AG04449 (cell line): ENCODE measurements around the gene TAPBP.
A peak's percentile ranks its signal among the peaks of the same experiment; 100 is the strongest.
"Not testable (repeated sequence)": the region's sequence is repeated elsewhere in the genome, so short reads cannot be mapped to it uniquely, and the experiment has no call there.

ENCODE experiments used
- CTCF ChIA-PET: fragments of 350-600 bp; formaldehyde crosslinking; extraction: SDS; loops from one replicate; lab custom pipeline; 2021; ENCODE audit warnings: antibody characterized with exemption; lab: Yijun Ruan, JAX
- POLR2A ChIA-PET: fragments of 400-600, 350-600 bp; formaldehyde crosslinking; extraction: SDS; loops from one replicate; lab custom pipeline; 2020; ENCODE audit warnings: antibody characterized with exemption, inconsistent platforms; lab: Yijun Ruan, JAX
- DNase-seq: peaks from one replicate; pipeline ENCODE4 v3.0.0-alpha.2; 2010; ENCODE audit warnings: low read depth, low spot score
- H3K4me3 ChIP-seq: 2 replicates; pipeline ENCODE4 v1.5.1; 2011; ENCODE audit warnings: low read depth, mild to moderate bottlenecking, control low read depth, low read length
- CTCF ChIP-seq: IDR thresholded peaks from one replicate; pipeline ENCODE4 v1.5.1; 2011; ENCODE audit warnings: mild to moderate bottlenecking, moderate library complexity, low read length, control low read depth, inconsistent platforms; ENCODE audit not compliant: insufficient read depth; ENCODE audit errors: missing control alignments

Gene TAPBP

DNA sequence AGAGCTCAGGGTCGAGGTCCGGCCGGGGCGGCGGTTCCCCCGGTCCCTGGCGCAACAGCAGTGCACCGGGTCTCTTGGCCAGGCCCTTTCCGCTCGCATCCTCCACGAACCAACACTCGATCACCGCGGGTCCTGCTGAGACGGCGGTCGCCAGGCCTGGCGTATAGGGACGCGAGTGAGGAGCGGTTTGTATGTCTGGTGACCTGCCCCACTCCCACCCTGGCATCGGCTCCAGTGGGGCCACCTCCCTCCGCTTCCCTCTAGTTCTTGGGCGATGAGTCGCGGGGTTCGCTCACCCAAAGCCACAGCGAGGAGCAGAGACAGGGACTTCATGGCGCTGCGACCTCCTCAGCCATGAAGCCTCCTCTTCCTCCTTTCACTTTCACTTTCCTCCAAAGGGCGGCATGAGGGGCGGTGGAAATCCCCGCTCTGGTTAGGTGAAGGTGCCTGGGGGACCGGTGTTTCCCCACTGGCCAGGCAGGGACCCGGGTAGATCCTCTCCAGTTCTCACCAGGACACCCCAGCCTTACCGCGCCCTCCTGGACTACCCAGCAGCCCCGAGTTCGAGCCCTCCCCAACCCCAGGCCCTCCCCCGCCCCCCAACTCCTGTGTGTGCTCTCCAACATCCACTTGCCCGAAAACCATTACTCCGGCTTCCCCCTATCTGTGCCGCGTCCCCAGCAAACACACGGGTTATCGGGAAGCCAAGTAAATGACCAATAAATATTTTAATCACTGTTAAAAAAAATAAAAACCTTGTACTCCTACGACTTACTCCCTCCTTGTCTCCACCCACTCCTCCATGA, at the start of gene TAPBP:
TAPBP (minus strand) TSS at position 370 of the 806 bp plus-strand sequence; CDS start at position 333, 37 bp downstream.
- no peak for DNase-seq
- CTCF ChIA-PET = interaction anchor here (3.2 to 4.2 kb wide), 3 partner anchors 12 to 77 kb away, joined by 7 to 37 read pairs (median 19); partner anchors contain the start of gene RGL2
- POLR2A ChIA-PET = interaction anchor here (1.0 to 2.5 kb wide), 2 partner anchors 15 to 25 kb away, joined by 5 to 10 read pairs; partner anchors contain the start of genes PFDN6, RGL2 and WDR46
- TF ChIP-seq CTCF = no peak
- H3K4me3 ChIP-seq = peak within 1 kb of the TSS; percentile 96

DNA sequence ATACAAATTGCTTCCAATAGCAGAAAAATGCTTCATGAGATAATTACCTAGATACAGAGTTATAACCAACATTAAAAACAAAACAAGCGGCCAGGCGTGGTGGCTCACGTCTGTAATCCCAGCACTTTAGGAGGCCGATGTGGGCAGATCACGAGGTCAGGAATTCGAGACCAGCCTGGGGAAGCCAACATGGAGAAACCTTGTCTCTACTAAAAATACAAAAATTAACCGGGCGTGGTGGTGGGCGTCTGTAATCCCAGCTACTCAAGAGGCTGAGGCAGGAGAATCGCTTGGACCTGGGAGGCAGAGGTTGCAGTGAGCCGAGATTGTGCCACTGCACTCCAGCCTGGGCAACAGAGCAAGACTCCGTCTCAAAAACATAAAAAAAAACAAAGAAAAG, 49.6 kb upstream of the TAPBP start:
- CTCF ChIA-PET, POLR2A ChIA-PET, H3K4me3 ChIP-seq, DNase-seq: not testable (repeated sequence)

DNA sequence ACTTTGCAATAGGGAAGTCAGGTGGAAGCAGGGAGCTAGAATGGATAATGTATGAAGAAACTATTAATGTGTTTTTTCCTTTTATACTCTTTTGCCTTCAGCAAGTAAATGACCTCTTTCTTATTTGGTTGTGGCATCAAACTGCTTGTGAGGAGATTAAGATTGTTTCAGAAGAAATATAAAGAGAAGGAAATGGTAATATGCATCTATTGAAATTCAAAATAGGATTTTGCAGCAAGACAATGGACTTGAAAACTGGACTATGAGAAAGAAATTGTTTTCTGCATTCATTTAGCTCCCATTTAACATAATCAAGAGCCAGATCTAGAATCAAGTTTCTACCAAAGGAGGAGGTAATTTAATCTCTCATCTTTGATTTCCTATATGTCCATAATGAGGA, 45.5 kb upstream of the TAPBP start:
- DNase-seq = no peak
- CTCF ChIA-PET = interaction anchor here (1.0 to 1.5 kb wide), 2 partner anchors 16 to 31 kb away, joined by 4 to 6 read pairs; no protein-coding TSS in a partner anchor
- POLR2A ChIA-PET = no interaction called here
- no peak for TF ChIP-seq CTCF
- no peak overlapping the region for H3K4me3 ChIP-seq

DNA sequence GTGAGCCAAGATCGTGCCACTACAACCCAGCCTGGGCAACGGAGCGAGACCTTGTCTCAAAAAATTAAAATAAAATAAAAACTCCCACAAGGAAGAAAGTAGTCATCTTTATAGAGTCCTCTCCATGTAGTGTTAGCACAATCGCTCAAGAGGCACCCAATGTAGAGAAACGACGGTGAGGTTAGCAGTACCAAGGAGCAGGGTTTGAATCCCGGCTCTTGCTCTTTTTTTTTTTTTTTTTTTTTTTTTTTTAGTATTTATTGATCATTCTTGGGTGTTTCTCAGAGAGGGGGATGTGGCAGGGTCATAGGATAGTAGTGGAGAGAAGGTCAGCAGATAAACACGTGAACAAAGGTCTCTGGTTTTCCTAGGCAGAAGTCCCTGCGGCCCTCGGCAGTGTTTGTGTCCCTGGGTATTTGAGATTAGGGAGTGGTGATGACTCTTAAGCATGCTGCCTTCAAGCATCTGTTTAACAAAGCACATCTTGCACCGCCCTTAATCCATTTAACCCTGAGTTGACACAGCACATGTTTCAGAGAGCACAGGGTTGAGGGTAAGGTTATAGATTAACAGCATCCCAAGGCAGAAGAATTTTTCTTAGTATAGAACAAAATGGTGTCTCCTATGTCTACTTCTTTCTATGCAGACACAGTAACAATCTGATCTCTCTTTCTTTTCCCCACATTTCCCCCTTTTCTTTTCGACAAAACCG, 43.4 kb upstream of the TAPBP start:
- H3K4me3 ChIP-seq, CTCF ChIA-PET, POLR2A ChIA-PET, DNase-seq: not testable (repeated sequence)

DNA sequence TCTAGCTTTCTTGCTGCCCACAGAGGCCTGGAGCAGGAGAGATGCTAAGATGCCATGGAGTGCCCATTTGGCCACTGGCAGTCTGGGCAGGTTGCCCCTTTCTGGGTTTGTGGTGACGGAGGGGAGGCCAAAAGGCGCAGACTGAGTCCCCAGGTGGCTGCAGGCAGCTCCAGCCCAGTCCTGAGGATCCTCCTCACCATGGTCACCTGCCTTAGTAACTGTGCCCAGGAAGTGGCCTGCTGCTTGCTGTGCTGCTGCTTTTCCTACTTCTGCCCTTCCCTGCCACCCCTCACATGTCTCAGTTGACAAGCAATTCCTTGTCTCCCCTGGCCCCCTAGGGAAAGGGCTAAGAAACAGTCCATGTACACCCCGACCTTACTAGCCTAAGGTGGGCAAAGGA, 42.4 kb upstream of the TAPBP start:
- POLR2A ChIA-PET = no interaction called here
- H3K4me3 ChIP-seq = no peak overlapping the region
- CTCF ChIA-PET = no interaction called here
- TF ChIP-seq CTCF = no peak
- DNase-seq = no peak

- POLR2A ChIA-PET, CTCF ChIA-PET, DNase-seq, H3K4me3 ChIP-seq: not testable (repeated sequence)
Observed at GRCh38 chr6:33355860-33356259, 42.0 kb upstream of the TAPBP start.

GRCh38 chr6:33347816-33348215, 33.9 kb upstream of the TAPBP start:
- TF ChIP-seq CTCF = no peak
- ChIA-PET CTCF (no interaction called here), POLR2A (no interaction called here)

DNA sequence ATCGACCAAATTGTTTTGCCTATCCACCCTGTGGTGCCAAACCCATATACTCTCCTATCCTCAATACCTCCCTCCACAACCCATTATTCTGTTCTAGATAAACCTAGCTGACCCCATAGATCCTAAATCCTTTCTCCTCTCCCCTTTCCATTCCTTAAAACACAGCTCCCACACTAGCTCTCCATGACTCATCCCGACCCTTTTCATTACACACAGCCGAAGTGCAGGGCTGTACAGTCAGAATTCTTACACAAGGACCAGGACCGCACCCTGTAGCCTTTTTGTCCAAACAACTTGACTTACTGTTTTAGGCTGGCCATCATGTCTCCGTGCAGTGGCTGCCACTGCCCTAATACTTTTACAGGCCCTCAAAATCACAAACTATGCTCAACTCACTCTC, 33.1 kb upstream of the TAPBP start:
- H3K4me3 ChIP-seq, DNase-seq, CTCF ChIA-PET, POLR2A ChIA-PET: not testable (repeated sequence)

More at GRCh38 chr6:33347816-33348215, 33.9 kb upstream of the TAPBP start:
- no peak overlapping the region for H3K4me3 ChIP-seq
- no peak for DNase-seq
